TTC549 (cell line): Measurements from ENCODE around the gene UQCRC2.
"Not testable (repeated sequence)": the region's sequence is repeated elsewhere in the genome, so short reads cannot be mapped to it uniquely, and the experiment has no call there.

Experiments used
- FAIRE-seq: peaks from 2 replicates; lab custom pipeline; 2012; peaks lifted over from hg19 to GRCh38; lab: Jason Lieb, UNC

The UQCRC2 gene

DNA sequence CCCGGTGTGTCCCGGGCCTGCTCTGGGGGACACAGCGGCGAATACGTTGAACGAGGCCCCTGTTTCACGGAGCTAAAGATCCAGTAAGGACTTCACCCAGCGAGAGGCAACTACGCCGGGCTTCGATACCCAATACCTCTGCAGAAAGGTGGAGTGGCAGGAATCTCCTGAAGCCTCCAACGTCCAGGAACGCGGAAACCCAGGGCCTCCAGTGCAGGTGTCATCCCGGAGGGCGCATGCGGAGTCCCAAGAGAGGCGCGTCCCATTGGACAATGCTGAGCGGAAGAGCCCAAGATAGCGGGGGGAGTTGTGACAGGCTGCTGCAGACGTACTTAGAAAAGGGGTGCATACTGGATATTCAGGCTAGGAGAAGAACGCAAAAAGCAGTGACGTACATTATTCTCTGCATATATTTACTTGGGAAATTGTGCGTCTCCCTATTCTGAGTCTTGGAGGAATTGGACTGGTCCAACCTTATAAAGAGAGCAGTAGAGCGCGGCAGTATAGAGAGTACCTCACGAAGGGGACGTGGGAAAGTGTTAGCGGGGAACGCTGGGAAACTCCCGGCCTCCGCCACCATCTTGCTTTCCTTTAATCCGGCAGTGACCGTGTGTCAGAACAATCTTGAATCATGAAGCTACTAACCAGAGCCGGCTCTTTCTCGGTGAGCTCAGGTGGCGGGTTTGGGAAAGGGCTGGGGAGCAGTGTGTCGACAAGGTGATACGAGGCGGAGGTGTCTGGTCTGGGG, at the start of gene UQCRC2:
Gene UQCRC2, plus strand, starts transcription at position 569 of the 748 bp plus-strand sequence. Its CDS starts 63 bp downstream, at position 632.
- no peak for FAIRE-seq

DNA sequence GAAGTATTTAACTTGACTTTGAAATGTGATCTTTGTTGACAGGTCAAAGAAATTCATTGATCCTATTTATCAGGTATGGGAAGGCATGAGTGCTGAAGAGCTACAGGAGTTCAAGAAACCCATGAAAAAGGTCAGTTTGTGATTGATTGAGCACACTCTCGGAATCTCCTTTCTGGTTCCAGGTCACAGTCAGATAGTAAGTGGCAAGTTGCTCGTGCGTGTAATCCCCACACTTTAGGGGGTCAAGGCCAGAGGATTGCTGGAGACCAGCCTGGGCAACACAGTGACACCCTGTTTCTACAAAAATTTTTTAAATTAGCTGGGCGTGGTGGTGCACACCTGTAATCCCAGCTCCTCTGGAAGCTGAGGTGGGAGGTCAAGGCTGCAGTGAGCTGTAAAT, 20.5 kb upstream of the UQCRC2 start:
- FAIRE-seq: not testable (repeated sequence)

DNA sequence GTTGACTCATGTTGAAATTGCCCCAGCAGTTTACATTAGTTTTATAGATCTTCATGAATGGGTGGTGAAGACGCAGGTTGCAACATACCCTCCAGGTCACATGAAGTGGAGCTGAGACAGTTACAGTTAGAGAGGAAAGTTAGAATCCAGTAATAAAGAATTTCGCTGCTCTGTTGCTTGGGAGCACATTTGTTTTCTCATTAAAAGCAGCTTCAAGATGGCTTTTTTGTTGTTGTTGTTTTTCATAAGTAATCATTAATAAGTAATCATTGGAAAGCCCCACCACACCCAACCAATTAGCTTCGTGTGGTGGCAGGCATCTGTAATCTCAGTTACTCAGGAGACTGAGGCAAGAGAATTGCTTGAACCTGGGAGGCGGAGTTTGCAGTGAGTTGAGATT, 19.8 kb upstream of the UQCRC2 start:
- not testable (repeated sequence) for FAIRE-seq

DNA sequence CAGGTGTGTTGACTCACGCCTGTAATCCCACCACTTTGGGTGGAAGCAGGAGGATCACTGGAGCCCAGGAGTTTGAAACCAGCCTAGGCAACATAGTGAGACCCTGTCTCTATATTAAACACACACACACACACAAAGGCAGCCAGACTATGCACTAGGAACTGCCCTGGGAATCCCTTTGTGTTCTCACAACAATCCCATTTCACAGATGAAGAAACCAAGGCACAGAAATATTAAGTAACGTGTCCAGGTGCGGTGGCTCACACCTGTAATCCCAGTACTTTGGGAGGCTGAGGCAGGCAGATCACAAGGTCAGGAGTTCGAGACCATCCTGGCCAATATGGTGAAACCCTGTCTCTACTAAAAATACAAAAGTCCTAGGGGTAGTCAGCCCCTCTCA, 19.4 kb upstream of the UQCRC2 start:
- not testable (repeated sequence) for FAIRE-seq

DNA sequence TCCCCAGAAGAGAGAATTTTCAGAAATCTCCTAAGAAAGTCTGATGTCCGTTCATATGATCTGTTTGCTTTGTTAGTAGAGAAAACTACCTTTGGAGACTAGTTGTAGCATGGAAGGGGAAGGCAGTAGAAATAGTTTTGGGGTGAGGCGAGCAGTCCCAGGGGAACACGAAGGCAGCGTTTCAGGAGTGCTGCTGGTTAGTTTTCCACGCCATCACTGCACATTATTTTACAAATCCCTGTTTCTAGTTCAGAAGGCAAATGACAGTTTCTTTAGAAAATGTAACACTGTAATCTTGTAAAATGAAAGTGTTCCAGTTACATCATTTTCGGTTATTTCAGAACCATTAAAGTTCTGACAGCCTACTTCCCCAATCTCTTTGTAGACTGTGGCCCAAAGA, 16.9 kb upstream of the UQCRC2 start:
- FAIRE-seq: not testable (repeated sequence)

DNA sequence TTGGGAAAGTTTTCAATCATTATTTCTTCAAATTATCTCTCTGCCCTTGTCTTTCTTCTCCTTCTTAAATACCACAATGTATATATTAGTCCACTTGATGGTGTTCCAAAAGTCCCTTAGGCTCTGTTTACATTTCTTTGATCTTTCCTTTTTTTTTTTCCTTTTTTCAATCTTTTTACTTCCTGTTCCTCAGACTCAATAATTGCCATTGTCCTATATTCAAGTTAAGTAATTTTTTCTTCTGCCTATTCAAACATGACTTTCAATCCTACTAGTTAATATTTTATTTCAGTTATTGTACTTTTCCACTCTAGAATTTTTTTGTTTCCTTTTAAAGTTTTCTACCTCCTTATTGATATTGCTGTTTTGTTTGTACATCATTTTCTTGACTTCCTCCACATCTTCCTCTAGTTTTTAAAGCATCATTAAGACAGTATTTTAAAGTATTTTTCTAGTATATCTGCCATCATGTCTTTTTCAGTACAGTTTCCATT, 15.8 kb upstream of the UQCRC2 start:
- no peak for FAIRE-seq

DNA sequence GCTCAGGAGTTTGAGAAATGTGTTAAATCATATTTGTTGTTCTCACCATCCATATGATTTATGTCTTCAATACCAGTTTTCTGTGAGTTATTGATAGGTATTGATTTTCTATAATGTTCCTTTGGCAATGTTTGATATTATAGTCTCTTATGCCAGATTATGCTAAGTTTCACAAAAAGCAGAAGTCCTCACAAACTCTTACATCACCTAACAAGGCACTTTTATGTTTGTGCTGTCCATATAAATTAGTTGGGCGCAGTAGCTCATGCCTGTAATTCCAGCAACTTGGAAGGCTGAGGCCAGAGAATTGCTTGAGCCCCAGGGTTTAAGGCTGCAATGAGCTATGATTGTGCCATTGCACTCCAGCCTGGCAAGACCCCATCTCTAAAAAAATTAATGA, 12.6 kb upstream of the UQCRC2 start:
- FAIRE-seq: no peak

DNA sequence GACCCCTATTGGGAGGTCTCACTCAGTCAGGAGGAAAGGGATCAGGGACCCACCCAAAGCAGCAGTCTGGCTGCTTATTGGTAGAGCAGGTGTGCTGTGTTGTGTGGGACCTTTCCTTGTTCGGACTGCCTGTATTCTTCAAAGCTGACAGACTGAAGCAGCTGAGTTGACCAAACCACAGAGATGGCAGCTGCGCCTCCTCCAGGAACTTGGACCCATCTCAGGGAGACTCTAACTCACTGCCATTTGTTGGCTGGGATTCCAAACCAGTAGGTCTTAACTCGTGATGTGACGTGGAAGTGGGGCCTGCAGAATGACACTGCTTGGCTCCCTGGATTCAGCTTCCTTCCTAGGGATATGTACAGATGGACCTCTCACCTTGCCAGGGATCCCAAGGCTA, 9.6 kb upstream of the UQCRC2 start:
- FAIRE-seq: no peak

DNA sequence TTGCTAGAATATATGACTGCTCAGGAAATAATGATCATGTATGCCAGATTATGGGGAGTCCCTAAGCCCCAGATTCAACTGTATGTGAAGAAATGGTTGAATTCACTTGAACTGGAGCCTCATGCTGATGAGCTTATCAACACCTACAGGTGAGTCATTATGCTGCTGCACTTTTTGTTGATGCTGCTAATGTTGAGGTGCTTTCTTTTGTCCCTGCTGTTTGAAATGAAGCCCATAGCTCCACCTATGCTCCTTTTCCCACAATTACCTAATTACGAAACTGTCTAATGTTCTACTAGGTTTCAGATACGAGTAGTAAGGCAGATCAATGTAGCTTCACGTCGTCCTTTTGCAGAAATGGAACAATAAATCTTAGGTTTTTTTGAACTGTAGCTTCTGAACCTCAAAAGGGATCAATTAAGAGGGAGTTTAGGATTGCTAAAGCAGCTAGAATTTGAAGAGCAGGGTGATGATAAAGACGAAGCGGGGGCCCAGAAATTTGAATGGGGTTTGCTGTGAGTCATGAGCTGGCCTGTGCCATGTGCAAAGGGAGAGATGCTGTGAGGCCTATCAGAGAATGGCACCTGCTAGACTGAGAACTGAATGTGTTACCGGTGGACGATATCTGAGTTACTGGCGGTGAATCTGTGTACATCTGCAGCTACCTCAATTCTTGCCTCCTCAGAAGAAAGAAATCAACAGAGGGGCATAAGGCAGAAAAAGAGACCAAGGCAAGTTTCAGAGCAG, 6.1 kb upstream of the UQCRC2 start:
- FAIRE-seq: no peak

DNA sequence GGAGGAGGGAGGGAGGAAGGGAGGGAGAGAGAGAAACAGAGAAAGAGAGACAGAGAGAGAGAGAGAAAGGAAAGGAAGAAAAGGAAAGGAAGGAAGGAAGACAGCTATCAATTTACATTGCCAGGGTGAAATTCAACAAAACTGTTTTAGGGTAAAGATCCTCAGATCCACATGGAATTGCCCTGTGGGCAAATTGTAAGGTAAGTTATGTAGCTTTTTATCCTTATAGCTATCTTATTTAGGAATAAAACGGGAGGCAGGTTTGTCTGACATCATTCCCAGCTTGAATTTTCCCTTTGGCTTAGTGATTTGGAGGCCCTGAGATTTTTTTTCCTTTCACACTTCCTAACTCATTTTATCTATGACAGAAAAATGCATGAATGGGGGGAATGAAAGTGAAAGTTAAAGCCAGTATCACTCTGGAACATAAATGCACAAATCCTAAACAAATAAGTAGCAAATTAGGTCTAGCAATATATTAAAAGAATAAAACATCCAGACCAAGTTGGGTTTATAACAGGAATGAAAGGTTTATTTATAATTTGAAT, 3.4 kb upstream of the UQCRC2 start:
- no peak for FAIRE-seq

DNA sequence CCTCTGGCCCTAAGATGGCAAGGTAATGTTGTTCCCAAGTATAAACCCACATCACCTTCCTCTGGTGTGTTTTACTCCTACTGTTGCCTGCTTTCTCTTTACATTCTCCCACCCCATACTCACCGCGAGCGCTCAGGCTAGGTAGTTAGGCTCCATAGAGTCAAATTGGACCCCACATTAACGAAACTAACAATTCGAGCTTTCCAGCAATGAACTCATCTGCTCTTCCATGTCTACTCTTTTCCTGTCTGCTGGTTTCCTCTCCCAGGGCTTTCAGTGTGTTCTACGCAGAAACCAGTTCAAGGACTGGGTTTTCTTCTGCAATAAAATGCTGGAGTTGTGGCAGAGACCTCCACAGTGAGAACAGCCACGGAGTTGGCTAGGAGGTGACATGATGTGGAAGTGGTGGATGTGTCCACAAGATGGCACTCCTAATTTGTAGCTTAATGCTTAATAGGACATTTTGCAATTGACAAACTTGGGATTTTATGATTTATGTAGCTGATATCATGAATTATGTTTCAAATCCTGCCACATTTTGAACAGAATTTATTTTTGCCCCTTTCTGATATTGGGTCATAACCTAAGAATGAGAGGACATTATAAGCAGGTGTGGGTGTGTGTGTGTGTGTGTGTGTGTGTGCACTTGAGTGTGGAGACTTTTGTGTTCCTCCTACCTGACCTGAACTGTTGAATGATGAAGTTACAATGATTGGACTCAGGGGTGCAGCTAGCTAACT, 2.2 kb upstream of the UQCRC2 start:
- no peak for FAIRE-seq

DNA sequence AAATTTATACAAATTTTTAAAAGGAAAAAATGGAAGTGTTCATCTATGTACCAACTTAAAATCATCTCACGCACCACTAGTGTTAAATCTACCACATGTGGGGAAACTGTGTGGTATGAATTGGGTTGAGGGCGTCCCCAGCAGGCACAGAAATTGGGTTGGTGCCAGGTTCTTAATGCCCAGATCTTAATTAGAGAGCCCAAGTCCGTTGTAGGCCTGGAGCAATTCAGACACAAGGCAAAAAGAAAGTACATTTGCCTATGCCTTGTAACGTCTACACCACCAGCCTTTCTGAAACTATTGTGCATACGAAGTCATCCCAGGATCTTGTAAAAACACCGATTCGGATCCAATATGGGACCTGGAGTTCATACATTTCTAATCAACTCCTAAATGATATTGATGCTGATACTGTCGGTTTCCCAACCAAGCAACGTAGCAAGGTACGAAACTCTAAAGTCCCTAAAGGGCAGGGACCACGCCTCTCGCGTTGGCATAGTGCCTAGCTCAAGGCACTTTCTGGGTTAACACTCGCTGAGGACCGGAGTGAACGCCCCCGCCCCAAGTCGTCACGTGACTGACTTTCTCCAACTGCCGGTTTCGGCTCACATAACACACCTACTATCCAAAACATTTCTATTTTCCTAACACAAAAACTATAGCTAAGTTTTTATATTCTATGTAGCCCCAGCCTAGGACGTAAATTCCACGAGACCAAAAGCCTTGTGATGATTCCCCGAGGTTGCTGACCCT, 945 bp upstream of the UQCRC2 start:
- FAIRE-seq: no peak

DNA sequence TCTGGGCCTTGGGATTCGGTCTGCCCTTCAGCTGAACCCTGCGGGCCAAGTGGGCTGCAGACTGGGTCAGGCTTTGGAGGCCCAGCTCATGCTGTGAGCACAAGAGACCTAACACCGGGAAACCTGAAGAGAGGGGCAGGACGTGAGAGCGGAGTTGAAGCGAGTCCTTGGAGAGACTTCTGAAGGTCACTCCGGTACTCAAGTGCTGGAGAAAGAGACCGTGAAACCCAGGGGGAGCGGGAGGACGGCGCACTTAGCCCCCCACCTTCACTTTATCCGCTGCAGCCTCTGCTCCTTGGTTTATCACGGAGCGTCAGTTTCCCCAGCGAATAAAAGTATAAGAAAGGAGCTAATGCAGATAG, 361 bp downstream of the UQCRC2 start:
- no peak for FAIRE-seq

DNA sequence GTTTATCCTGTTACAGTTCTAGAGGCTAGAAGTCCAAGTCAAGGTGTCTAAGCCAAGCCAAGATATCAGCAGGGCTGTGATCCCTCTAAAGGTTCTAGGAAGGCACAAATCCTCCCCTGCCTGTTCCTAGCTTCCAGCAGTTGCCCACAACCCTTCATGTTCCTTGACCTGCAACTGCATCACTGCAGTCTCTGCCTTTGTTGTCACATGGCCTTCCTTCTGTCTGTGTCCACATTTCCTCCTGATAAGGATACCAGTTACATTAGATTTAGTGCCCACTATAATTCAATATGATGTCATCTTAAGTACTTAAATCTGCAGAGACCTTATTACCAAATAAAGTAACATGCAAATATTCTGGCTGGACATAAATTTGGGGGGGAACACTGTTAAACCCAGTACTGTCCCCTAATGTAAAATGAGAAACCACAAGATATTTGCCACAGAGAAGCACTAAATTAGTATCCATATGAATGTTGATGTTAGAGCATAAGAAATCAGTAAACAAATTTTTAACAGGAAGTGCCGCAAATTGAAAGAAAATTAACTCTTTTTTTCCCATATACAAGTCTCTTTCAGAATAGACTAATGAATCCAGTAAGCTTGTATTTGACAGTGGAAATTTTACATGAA, 4.7 kb downstream of the UQCRC2 start:
- FAIRE-seq: no peak

DNA sequence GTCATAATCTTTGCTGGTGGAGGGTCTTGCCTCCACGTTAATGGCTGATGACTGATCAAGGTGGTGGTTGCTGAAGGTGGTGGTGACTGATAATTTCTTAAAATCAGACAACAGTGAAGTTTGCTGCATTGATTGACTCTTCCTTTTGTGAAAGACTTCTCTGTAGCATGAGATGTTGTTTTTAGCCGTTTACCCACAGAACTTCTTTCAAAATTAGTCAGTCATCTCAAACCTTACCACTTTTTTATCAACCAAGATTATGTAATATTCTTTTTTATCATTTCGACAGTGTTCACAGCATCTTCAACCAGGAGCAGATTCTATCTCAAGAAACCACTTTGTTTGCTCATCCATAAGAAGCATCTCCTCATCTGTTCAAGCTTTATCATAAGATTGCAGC, 5.9 kb downstream of the UQCRC2 start:
- FAIRE-seq: no peak

DNA sequence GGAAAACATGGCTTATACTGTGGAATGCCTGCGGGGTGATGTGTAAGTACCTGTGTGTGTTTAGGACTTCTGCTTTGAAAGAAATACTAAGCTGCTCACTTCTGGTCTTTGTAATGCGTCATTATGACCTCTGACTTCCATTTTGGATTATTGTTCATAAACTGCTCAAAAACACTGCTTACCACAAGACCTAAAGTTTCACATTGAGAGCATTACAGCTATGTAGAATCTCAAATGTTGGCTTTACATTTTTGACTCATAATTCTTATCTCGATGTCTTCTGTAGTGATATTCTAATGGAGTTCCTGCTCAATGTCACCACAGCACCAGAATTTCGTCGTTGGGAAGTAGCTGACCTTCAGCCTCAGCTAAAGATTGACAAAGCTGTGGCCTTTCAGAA, 9.3 kb downstream of the UQCRC2 start:
- FAIRE-seq: no peak

DNA sequence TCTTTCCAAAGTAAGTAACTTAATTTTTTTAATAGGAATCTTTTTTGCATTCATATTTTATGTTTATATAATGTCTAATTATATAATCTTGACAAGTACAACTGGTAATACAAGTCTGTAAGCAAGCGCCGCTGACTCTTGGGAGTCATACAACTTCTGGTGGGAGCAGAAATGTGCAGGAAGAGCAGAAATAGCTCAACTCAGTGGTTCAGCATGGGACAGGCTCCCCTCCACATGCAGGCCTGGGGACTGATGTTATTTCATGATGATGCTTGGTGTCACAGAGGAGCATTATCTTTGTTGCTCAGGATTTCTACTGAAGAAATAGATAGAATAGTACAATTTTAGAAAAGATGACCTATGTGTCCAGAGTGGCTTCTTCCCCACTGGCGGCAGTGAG, 10.7 kb downstream of the UQCRC2 start:
- FAIRE-seq: no peak

DNA sequence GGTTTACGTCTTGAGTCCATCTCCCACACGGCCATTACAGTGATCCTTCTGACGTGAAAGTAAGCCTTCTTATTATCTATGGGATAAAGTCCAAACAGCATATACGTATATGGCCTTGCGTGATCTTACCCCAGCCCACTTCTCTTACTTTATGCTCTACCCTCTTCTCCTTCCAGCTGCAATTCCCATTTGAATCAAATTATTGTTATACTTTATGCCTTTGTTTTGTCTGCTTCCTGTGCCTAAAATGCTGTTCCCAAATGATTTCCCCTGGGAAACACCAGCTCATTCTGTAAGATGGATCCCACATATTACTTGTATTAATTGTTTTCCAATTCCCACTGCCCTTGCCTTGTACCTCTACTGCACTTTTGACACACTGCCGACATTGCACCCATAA, 11.2 kb downstream of the UQCRC2 start:
- FAIRE-seq: no peak

DNA sequence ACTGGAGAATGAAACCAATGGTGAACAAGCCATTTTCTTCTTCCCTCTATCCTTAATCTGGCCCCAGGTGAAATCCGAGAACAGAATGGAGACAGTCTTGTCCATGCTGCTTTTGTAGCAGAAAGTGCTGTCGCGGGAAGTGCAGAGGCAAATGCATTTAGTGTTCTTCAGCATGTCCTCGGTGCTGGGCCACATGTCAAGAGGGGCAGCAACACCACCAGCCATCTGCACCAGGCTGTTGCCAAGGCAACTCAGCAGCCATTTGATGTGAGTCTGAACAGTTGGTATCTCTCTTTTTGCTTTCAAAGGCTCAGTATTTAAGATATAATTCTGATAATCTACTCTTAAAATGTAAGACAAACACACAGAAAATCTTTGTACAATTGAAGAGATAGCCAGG, 18.7 kb downstream of the UQCRC2 start:
- no peak for FAIRE-seq

DNA sequence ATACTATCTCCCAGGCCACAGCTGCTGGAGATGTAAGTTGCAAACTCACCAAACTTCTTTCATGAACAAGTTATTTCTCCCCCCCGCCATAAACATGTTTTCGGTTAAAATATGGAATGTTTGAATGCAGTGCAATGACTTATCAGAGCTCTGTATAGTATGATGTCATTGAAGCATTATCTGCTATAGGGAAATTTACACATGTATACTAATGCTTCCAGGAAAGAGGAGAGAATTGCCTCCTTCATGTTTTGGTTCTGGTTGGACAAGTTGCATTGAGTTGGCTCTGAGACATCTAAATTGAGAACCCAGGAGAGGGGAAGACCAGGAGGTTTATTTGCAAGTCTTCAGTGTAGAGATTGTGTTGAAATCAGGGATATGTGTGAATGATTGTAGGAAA, 20.8 kb downstream of the UQCRC2 start:
- FAIRE-seq: no peak

DNA sequence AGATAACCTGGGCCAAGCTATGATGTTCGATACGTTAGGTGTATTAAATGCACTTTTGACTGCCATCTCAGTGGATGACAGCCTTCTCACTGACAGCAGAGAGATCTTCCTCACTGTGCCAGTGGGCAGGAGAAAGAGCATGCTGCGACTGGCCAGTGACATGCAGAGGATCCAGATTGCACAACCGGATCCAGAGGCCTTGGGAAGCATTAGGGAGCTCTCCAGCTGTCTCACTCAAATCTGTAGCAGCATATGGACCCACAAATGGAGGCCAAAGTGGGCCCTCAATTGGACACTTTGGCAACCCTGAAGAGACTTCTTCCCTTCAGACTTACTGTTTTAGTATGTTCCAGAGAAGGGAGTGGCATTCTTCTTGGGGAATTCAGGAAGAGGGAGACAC, 26.9 kb downstream of the UQCRC2 start:
- FAIRE-seq: no peak

DNA sequence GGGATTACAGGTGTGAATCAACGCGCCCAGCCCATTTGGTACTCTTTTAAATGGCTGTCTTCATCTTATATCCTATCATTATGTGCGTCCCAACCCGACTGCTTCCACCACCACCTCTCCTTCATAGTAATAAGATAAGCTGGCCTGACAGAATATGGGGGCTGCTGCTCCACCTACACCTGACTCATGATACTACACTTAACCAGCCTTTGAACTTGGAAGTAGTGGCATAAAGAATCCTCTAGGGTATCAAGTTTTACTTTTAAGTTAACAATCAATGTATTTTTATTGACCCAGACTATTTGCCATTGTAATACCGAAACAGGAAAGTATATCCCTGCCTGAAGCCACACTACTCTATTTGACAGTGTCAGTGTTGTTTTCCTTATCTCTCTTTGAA, 28.9 kb downstream of the UQCRC2 start:
- no peak for FAIRE-seq
